B cell (primary cell): ENCODE results near the gene RABGAP1L.

Source experiments
- EZH2 ChIP-seq: IDR thresholded peaks from 2 replicates; pipeline ENCODE4 v1.6.1; 2012; ENCODE audit warnings: borderline replicate concordance, low read depth, mild to moderate bottlenecking, moderate library complexity, low read length; ENCODE audit not compliant: insufficient read depth, poor library complexity, severe bottlenecking
- TF ChIP-seq, protein P1 (sequence below): fragments of 200-600 bp; IDR thresholded peaks from one replicate; pipeline ENCODE4 v1.8.0; 2022; ENCODE audit warnings: antibody characterized with exemption, mild to moderate bottlenecking

DNA sequence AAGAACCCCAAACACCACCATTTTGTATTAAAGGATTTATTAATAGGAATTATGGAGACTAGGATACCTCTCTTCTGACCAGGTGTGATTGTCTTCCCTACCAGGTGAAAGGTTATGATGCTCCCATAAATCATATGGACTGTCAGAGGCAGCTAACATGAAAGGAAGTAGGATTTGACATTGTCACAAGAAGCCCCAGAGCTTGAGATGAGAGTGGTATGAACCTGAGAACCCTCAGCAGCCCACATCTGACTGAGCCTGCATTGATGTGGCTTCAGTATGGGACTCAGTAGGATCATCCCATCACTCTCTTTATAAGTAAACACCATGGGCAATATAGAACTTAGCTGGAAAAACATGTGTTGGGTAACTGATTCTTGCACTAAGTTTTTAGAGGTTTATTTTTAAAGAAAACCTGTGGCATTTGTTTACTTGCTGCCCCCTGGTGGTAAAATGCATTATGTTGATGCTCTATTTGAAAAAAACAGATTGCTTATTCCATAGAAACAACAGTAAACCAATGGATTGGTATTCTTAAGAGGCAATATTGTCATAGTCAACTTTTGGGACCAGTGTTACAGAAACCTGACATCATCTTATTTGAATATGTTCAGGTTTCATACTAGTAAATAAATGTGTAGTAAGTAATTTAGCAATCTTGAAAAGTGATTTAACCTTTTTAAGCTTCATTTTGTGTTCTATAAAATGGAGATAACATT is 823.8 kb downstream of the RABGAP1L start:
- no peak for TF ChIP-seq EZH2
- TF ChIP-seq, protein P1, sequence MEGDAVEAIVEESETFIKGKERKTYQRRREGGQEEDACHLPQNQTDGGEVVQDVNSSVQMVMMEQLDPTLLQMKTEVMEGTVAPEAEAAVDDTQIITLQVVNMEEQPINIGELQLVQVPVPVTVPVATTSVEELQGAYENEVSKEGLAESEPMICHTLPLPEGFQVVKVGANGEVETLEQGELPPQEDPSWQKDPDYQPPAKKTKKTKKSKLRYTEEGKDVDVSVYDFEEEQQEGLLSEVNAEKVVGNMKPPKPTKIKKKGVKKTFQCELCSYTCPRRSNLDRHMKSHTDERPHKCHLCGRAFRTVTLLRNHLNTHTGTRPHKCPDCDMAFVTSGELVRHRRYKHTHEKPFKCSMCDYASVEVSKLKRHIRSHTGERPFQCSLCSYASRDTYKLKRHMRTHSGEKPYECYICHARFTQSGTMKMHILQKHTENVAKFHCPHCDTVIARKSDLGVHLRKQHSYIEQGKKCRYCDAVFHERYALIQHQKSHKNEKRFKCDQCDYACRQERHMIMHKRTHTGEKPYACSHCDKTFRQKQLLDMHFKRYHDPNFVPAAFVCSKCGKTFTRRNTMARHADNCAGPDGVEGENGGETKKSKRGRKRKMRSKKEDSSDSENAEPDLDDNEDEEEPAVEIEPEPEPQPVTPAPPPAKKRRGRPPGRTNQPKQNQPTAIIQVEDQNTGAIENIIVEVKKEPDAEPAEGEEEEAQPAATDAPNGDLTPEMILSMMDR, result peak; percentile 81
